H1 (cell line): ENCODE data around the gene PAQR8. TPM values are rescaled to one million over a fixed set of nuclear protein-coding genes. Genes with fewer than 3 reads are reported as not detected.

Source experiments
- ASH2L ChIP-seq: fragments of 200-600, 300-600 bp; sonication (generic); IDR thresholded peaks from one replicate; pipeline ENCODE4 v1.7.1; 2017; ENCODE audit warnings: low read length
- BACH1 ChIP-seq: IDR thresholded peaks from 2 replicates; pipeline ENCODE4 v1.6.1; 2012; ENCODE audit warnings: low read length, improper control_type of control experiment
- CEBPB ChIP-seq: IDR thresholded peaks from 2 replicates; pipeline ENCODE4 v1.6.1; 2012; ENCODE audit warnings: low read depth, low read length
- CHD7 ChIP-seq: fragments of 300-600 bp; sonication (generic); IDR thresholded peaks from 2 replicates; pipeline ENCODE4 v1.7.1; 2012; ENCODE audit warnings: low read length, moderate library complexity, mild to moderate bottlenecking, inconsistent platforms; ENCODE audit not compliant: insufficient replicate concordance
- MAFK ChIP-seq: IDR thresholded peaks from 2 replicates; pipeline ENCODE4 v1.6.1; 2012; ENCODE audit warnings: low read depth, mild to moderate bottlenecking, improper control_type of control experiment, low read length
- POLR2AphosphoS5 ChIP-seq: IDR thresholded peaks from 2 replicates; pipeline ENCODE4 v1.6.1; 2011; ENCODE audit warnings: low read depth, low read length
- POU5F1 ChIP-seq: IDR thresholded peaks from 2 replicates; pipeline ENCODE4 v1.6.1; 2011; ENCODE audit warnings: low read depth, mild to moderate bottlenecking, low read length, moderate library complexity
- RFX5 ChIP-seq: IDR thresholded peaks from 2 replicates; pipeline ENCODE4 v1.6.1; 2011; ENCODE audit warnings: low read depth, low read length, improper control_type of control experiment, borderline replicate concordance
- SAP30 ChIP-seq: fragments of 300-600 bp; sonication (generic); IDR thresholded peaks from 2 replicates; pipeline ENCODE4 v1.7.1; 2012; ENCODE audit warnings: low read length, moderate library complexity, mild to moderate bottlenecking, inconsistent platforms; ENCODE audit not compliant: insufficient read depth, insufficient replicate concordance
- polyA plus RNA-seq, 7 experiments: library from polyadenylated mRNA; depleted of rRNA in 3 of 7; stranded (reverse) in 5 of 7; unstranded in 2 of 7; fragments of >200 nt in 5 of 7; fragments of 200-250 nt in 2 of 7; gene quantifications; 1 replicate in 5 of 7; 2 replicates in 1 of 7; 4 replicates in 1 of 7; pipeline versions ENCODE4 v1.2.1 to v1.2.3, GENCODE V29; 2011 to 2013; ENCODE audit warnings: missing spikeins in 2 of 7, mixed read lengths in 2 of 7
- total RNA-seq: library from RNA; stranded (reverse); fragmentation: NEBNext Ultra II Directional; extraction: Animal tissue kit (Norgen Biotek cat#: 25700); gene quantifications from 2 replicates; pipeline ENCODE4 v1.2.1, GENCODE V29; 2021
- TF ChIP-seq, protein P1 (sequence below): IDR thresholded peaks from 2 replicates; pipeline ENCODE4 v1.6.1; 2011; ENCODE audit warnings: low read length, improper control_type of control experiment

Gene PAQR8
- total and polyA plus RNA-seq, 2 of the 8 experiments (the other 6 are each of a cell fraction or from before 2014, with no cell fraction given): 7.6 to 9.6 TPM

DNA sequence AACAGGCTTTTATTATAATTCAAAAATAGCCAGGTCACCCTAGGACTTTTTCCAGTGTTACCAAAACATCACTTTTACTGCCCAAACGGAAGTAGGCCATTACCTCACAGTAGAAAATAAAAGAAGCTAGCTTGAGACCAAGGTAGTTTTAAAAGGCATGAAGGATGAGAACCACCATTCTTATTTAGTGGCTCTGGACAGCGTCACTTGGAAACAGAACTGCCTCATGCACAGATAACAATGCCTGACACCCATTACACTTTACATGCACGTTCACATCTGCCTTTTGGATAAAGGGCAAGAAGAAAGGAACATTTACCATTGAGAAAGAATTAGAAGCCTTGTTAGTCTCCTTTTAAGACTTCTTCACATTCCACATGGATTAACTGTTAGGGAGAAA, 1.9 kb upstream of the PAQR8 start (continued):
- TF ChIP-seq CHD7 (no peak), POU5F1 (no peak), CEBPB (no peak), SAP30 (no peak), POLR2AphosphoS5 (no peak), BACH1 (no peak), MAFK (no peak), ASH2L (no peak), RFX5 (no peak)
- TF ChIP-seq, protein P1, sequence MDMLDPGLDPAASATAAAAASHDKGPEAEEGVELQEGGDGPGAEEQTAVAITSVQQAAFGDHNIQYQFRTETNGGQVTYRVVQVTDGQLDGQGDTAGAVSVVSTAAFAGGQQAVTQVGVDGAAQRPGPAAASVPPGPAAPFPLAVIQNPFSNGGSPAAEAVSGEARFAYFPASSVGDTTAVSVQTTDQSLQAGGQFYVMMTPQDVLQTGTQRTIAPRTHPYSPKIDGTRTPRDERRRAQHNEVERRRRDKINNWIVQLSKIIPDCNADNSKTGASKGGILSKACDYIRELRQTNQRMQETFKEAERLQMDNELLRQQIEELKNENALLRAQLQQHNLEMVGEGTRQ: no peak
